ENCODE results near the gene CACNA1C.

Gene CACNA1C

DNA sequence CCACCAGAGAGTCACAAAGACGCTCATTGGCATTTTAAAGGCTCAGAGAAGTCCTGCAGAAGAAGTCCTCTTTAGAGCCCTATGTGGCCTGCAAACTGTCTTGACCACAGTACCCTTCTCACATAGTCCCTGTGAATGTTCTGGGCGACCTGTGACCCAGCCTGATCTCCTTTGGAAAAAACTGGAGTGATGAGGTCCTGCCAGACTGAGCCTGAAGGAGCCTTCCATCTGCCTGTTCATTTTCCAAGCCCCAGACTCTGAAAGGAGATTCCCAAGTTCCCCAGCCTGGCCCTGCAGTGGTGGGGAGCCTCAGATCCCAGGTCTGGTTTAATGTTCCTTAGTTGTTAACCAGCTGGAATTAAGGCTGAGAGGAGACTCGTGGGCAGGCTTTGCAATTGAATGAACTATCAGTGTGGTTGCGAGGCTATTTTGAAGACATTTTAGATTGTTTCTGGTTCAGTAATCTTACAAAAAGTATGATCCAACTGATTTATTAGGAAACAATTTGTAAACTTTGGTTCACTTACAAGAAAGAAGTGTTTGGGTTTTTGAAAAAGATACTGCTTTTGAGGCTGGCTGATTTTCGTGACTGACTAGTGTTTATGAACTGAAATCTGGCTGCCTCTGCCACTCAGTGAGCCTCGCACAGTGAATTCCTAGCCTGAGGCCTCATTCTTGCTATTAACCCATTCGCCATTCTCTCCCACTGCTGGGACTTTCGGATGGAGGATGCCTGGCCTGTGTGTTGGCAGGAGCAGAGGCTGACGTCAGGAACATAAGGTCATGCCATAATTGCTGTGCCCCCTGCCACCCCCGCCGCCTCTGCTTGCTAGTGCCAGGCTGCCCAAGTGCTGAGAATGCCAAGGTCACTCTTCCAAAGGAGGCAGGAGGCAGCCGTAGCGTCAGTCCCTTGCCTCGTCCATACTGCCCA is 249.0 kb downstream of the CACNA1C start:
- DNase-seq (ENCODE audit: low spot score): no peak

DNA sequence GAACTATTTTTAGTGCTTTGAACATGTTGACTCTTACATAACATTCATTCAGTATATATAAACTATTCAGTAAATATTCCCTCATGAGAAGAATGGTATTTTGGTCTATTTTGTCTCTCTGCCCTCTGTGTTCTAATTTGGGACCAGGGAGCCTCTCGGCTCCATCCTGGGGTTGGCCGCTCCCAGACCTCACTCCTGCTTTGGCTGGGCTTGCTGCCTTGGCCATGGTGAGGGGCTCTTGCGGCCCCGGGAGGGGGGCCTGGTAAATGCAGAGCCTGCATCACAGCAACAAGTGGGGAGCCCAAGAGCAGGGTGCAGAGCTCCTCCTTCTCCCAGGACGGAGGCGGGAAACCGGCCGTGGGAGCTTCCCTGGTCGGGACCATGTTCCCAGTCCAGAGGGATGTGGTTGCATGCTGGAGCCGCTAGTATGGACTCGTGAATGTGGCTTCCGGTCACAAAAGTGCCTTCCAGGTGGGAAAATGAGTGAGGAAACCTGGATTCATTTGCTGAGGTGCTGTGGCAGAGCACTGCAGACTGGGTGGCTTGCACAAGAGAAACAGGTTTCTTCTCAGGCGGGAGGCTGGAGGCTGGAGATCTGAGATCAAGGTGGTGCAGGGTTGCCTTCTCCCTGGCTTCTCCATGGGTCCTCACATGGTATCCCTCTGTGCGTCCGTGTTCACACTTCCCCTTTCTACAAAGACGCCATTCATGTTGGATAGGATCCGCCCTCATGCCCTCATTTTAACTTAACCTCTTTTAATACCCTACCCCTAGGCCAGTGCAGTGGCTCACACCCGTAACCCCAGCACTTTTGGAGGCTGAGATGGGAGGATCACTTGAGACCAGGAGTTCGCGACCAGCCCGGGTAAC is 250.2 kb downstream of the CACNA1C start:
- no peaks in the 10 kb centered on the region for H3K36me3 ChIP-seq (ENCODE audit: low read depth)
- TF ChIP-seq, protein P1, sequence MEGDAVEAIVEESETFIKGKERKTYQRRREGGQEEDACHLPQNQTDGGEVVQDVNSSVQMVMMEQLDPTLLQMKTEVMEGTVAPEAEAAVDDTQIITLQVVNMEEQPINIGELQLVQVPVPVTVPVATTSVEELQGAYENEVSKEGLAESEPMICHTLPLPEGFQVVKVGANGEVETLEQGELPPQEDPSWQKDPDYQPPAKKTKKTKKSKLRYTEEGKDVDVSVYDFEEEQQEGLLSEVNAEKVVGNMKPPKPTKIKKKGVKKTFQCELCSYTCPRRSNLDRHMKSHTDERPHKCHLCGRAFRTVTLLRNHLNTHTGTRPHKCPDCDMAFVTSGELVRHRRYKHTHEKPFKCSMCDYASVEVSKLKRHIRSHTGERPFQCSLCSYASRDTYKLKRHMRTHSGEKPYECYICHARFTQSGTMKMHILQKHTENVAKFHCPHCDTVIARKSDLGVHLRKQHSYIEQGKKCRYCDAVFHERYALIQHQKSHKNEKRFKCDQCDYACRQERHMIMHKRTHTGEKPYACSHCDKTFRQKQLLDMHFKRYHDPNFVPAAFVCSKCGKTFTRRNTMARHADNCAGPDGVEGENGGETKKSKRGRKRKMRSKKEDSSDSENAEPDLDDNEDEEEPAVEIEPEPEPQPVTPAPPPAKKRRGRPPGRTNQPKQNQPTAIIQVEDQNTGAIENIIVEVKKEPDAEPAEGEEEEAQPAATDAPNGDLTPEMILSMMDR (IDR thresholded peaks at IDR 0.05; ENCODE audit: poor library complexity, severe bottlenecking): no peak
- H3K4me1 ChIP-seq (ENCODE audit: insufficient read depth, poor library complexity, severe bottlenecking): no peaks in the 10 kb centered on the region
- H3K27me3 ChIP-seq (ENCODE audit: insufficient read depth, poor library complexity, severe bottlenecking): peaks cover 25% of the 10 kb centered on the region
- ATAC-seq (ENCODE audit: low read depth) (no peak), DNase-seq (ENCODE audit: low spot score) (no peak)
- no peaks in the 10 kb centered on the region for H3K9me3 ChIP-seq (ENCODE audit: severe bottlenecking)
- no peak overlapping the region for H3K27ac ChIP-seq (ENCODE audit: poor library complexity, severe bottlenecking)
- no peak overlapping the region for H3K4me3 ChIP-seq (ENCODE audit: severe bottlenecking)

More for the DNA sequence above, 249.0 kb downstream of the CACNA1C start:
- no peaks in the 10 kb centered on the region for H3K36me3 ChIP-seq (ENCODE audit: low read depth)
- ATAC-seq (ENCODE audit: low read depth): no peak
- no peak overlapping the region for H3K4me3 ChIP-seq (ENCODE audit: severe bottlenecking)
- H3K27me3 ChIP-seq (ENCODE audit: insufficient read depth, poor library complexity, severe bottlenecking): peaks cover 30% of the 10 kb centered on the region
- TF ChIP-seq, protein P1 (IDR thresholded peaks at IDR 0.05; ENCODE audit: poor library complexity, severe bottlenecking): no peak
- no peaks in the 10 kb centered on the region for H3K9me3 ChIP-seq (ENCODE audit: severe bottlenecking)
- H3K27ac ChIP-seq (ENCODE audit: poor library complexity, severe bottlenecking): no peak overlapping the region
- no peaks in the 10 kb centered on the region for H3K4me1 ChIP-seq (ENCODE audit: insufficient read depth, poor library complexity, severe bottlenecking)

DNA sequence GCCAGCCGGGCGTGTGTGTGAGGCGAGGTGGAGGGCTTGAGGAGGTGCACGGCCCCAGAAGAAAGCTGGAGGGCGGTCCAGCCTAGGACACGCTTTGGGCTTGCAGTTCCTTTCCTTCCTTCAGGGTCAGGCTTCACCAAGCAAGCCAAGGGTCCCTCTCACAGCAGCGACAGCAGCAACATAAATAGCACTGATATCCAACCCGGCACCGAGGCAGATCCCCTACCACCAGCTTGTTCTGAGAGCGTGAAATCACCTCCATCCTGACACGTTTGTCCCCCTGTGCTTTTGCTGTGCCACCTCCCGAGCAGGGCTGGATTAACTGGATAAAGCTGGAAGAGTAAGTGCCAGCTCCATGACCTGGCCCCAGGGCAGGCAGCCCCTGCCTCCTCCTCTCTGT is 251.4 kb downstream of the CACNA1C start:
- Histone ChIP-seq H3K27ac (ENCODE audit: poor library complexity, severe bottlenecking) (no peak overlapping the region), H3K4me3 (ENCODE audit: severe bottlenecking) (no peak overlapping the region), H3K27me3 (ENCODE audit: insufficient read depth, poor library complexity, severe bottlenecking) (peaks cover 25% of the 10 kb centered on the region), H3K36me3 (ENCODE audit: low read depth) (no peaks in the 10 kb centered on the region), H3K4me1 (ENCODE audit: insufficient read depth, poor library complexity, severe bottlenecking) (no peaks in the 10 kb centered on the region), H3K9me3 (ENCODE audit: severe bottlenecking) (no peaks in the 10 kb centered on the region)
- DNase-seq (ENCODE audit: low spot score): no peak
- ATAC-seq (ENCODE audit: low read depth): no peak
- TF ChIP-seq, protein P1 (IDR thresholded peaks at IDR 0.05; ENCODE audit: poor library complexity, severe bottlenecking): no peak

DNA sequence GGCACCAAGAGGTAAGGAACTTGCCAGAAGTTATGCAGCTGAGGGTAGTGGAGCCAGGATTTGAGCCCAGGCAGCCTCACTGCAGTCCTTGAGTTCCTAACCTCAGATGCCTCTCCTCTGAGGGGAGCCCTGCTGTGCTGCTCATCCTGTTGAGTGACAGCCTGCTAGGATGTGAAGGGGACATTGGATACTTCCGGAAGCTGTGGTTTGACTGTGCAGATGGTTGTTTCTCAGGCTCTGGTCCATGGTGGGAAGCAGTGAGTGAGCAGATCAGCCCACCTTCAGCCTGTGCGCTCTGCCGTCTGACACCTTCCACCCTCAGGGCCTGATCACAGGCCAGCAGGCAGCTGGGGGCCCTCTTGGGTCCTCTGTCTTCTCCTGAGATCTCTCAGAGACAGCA is 253.2 kb downstream of the CACNA1C start:
- Histone ChIP-seq H3K9me3 (ENCODE audit: severe bottlenecking) (no peaks in the 10 kb centered on the region), H3K4me3 (ENCODE audit: severe bottlenecking) (no peak overlapping the region), H3K27ac (ENCODE audit: poor library complexity, severe bottlenecking) (no peak overlapping the region), H3K4me1 (ENCODE audit: insufficient read depth, poor library complexity, severe bottlenecking) (no peaks in the 10 kb centered on the region), H3K36me3 (ENCODE audit: low read depth) (no peaks in the 10 kb centered on the region), H3K27me3 (ENCODE audit: insufficient read depth, poor library complexity, severe bottlenecking) (peaks cover 17% of the 10 kb centered on the region)
- DNase-seq (ENCODE audit: low spot score): no peak
- ATAC-seq (ENCODE audit: low read depth): no peak
- TF ChIP-seq, protein P1 (IDR thresholded peaks at IDR 0.05; ENCODE audit: poor library complexity, severe bottlenecking): no peak

Measured in RWPE2 (cell line).